Breast epithelium (tissue), 3 donors: ENCODE data around the gene FAM20C.

ENCODE experiments used
- POLR2A ChIP-seq: fragments of 450-650 bp; IDR thresholded peaks from one replicate; pipeline ENCODE4 v1.6.1; 2016; ENCODE audit warnings: antibody characterized with exemption, mild to moderate bottlenecking, moderate library complexity
- TF ChIP-seq, protein P1 (sequence below), 3 donors: fragments of 450-650 bp; IDR thresholded peaks; one replicate each; pipeline ENCODE4 v1.5.1; 2016 to 2017; ENCODE audit warnings: antibody characterized with exemption in 3 of 3, mild to moderate bottlenecking in 3 of 3, moderate library complexity in 3 of 3

DNA sequence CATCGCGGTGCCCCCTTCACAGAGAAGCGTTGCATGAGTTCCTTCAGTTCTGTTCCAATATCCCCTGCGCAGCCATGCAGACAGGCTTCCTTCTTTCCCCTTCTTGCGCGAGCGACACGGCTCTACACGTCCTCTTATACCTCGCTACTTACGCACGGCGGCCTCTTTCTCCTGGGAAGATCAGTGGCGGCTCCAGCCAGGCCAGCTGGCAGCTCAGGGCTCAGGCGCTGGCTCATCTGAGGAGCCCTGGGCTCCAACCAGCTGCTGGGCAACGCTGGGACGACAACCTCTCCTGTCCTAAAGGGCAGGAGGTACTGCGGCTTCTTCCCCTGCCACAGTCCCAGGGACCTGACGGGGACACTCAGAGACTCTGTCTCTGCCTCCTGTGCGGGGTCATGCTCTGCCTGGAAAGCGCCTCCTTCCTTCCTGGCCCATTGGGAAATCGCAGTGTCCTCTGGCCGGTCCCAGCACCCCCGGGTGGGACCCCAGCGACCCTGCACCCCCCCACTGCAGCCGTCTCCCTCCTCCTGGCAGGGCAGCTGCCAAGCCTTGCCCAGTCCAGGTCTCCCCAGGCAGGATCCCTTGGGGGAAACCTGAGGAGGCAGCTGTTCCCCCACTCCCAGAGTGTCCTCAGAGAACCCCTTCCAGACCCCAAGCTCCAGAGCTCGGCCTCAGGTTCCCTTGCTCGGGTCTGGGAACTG lies 5.0 kb upstream of the FAM20C start:
- no peak for TF ChIP-seq POLR2A
- TF ChIP-seq, protein P1, sequence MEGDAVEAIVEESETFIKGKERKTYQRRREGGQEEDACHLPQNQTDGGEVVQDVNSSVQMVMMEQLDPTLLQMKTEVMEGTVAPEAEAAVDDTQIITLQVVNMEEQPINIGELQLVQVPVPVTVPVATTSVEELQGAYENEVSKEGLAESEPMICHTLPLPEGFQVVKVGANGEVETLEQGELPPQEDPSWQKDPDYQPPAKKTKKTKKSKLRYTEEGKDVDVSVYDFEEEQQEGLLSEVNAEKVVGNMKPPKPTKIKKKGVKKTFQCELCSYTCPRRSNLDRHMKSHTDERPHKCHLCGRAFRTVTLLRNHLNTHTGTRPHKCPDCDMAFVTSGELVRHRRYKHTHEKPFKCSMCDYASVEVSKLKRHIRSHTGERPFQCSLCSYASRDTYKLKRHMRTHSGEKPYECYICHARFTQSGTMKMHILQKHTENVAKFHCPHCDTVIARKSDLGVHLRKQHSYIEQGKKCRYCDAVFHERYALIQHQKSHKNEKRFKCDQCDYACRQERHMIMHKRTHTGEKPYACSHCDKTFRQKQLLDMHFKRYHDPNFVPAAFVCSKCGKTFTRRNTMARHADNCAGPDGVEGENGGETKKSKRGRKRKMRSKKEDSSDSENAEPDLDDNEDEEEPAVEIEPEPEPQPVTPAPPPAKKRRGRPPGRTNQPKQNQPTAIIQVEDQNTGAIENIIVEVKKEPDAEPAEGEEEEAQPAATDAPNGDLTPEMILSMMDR (IDR thresholded peaks at IDR 0.05) = no peak
